22Rv1 (cell line): ENCODE measurements around the gene TIMM44.
"Not testable (repeated sequence)": the region's sequence is repeated elsewhere in the genome, so short reads cannot be mapped to it uniquely, and the experiment has no call there.

Experiments used
- H3K27ac ChIP-seq: fragments of 450-650 bp; 2 replicates; pipeline ENCODE4 v1.5.1; 2017
- CTCF ChIP-seq: fragments of 450-650 bp; IDR thresholded peaks from 2 replicates; pipeline ENCODE4 v1.5.1; 2017; ENCODE audit warnings: mild to moderate bottlenecking
- ZFX ChIP-seq: fragments of 450-650 bp; IDR thresholded peaks from 2 replicates; pipeline ENCODE4 v1.6.1; 2017; ENCODE audit warnings: antibody characterized with exemption, borderline replicate concordance

Gene TIMM44

GRCh38 chr19:7898967-7899366 lies 44.5 kb downstream of the TIMM44 start:
- H3K27ac ChIP-seq, result no peak overlapping the region
- TF ChIP-seq ZFX, result no peak
- no peak for TF ChIP-seq CTCF

GRCh38 chr19:7897292-7897691 lies 46.2 kb downstream of the TIMM44 start:
- H3K27ac ChIP-seq, result no peak overlapping the region

GRCh38 chr19:7895565-7895964 lies 47.9 kb downstream of the TIMM44 start:
- TF ChIP-seq ZFX (no peak), CTCF (no peak)
- H3K27ac ChIP-seq, result no peak overlapping the region

More at GRCh38 chr19:7897292-7897691, 46.2 kb downstream of the TIMM44 start:
- no peak for TF ChIP-seq CTCF

GRCh38 chr19:7894612-7895309 lies 48.7 kb downstream of the TIMM44 start:
- TF ChIP-seq ZFX, result no peak
- TF ChIP-seq CTCF, result no peak
- 0 out of 2 replicates have a peak overlapping the region, but pooled peaks have one; percentile 8 for H3K27ac ChIP-seq

GRCh38 chr19:7893362-7894101 lies 49.9 kb downstream of the TIMM44 start:
- H3K27ac ChIP-seq, result not testable (repeated sequence)

GRCh38 chr19:7888826-7889217 lies 54.6 kb downstream of the TIMM44 start:
- TF ChIP-seq CTCF (no peak), ZFX (no peak)
- peak overlapping the region; percentile 36; the same call in 1 of the 2 replicates for H3K27ac ChIP-seq

GRCh38 chr19:7888145-7888825 lies 55.2 kb downstream of the TIMM44 start, which contains the start of gene LRRC8E:
LRRC8E (plus strand) TSS chr19:7888510; CDS start chr19:7895604, 7,094 bp downstream.
- TF ChIP-seq CTCF (no peak), ZFX (no peak)
- H3K27ac ChIP-seq, result peak within 1 kb of the TSS; percentile 36; the same call in 1 of the 2 replicates
